Stimulated activated CD4-positive, alpha-beta T cell treated with anti-CD3 and anti-CD28 coated beads, TNF-alpha, amount 100 ng/mL, for 24 hours (primary cell): Measurements from ENCODE around the gene RAF1.
A peak's percentile ranks its signal among the peaks of the same experiment; 100 is the strongest.
"Not testable (repeated sequence)": the region's sequence is repeated elsewhere in the genome, so short reads cannot be mapped to it uniquely, and the experiment has no call there.

Experiments
- DNase-seq, 3 experiments: peaks; one replicate each; pipeline ENCODE4 v3.0.0-alpha.2; 2020; ENCODE audit warnings: low read depth in 3 of 3

RAF1 gene

GRCh38 chr3:12675115-12675810 is 11.3 kb upstream of the RAF1 start:
- DNase-seq, result no peak

- not testable (repeated sequence) for DNase-seq
These were observed 10.2 kb upstream of the RAF1 start for GRCh38 chr3:12673956-12674736.

GRCh38 chr3:12671120-12671450 is 7.2 kb upstream of the RAF1 start:
- no peak for DNase-seq

- DNase-seq, result no peak
These were observed 6.6 kb upstream of the RAF1 start for GRCh38 chr3:12670365-12671119.

GRCh38 chr3:12663401-12663935 is 449 bp downstream of the RAF1 start:
- DNase-seq, result peak; percentile 0 to 34 (median 22)

- DNase-seq, result peak in 2 of 3 experiments; percentile 3 to 14
These were observed 1.1 kb downstream of the RAF1 start for GRCh38 chr3:12662593-12663400.

- no peak for DNase-seq
These were observed 1.9 kb downstream of the RAF1 start for GRCh38 chr3:12661926-12662592.

- DNase-seq, result not testable (repeated sequence)
These were observed 2.5 kb downstream of the RAF1 start for GRCh38 chr3:12661375-12661774.

- no peak for DNase-seq
These were observed 3.7 kb downstream of the RAF1 start for GRCh38 chr3:12660196-12660595.

GRCh38 chr3:12659316-12660015 is 4.5 kb downstream of the RAF1 start:
- no peak for DNase-seq

GRCh38 chr3:12658593-12659058 is 5.3 kb downstream of the RAF1 start:
- DNase-seq, result no peak

- DNase-seq, result no peak
These were observed 7.1 kb downstream of the RAF1 start for GRCh38 chr3:12656850-12657249.

GRCh38 chr3:12656193-12656592 is 7.7 kb downstream of the RAF1 start:
- DNase-seq, result no peak

GRCh38 chr3:12655701-12656100 is 8.2 kb downstream of the RAF1 start:
- DNase-seq, result no peak

- DNase-seq, result no peak
These were observed 10.2 kb downstream of the RAF1 start for GRCh38 chr3:12653747-12654146.

- DNase-seq, result no peak
These were observed 15.4 kb downstream of the RAF1 start for GRCh38 chr3:12648384-12648959.

- no peak for DNase-seq
These were observed 19.5 kb downstream of the RAF1 start for GRCh38 chr3:12644331-12644937.

- DNase-seq, result no peak
These were observed 20.2 kb downstream of the RAF1 start for GRCh38 chr3:12643724-12644123.

GRCh38 chr3:12643010-12643380 is 20.9 kb downstream of the RAF1 start:
- no peak for DNase-seq
